Smooth muscle cell (in vitro differentiated cells): ENCODE data around the gene OLFM1. TPM values are rescaled to one million over a fixed set of nuclear protein-coding genes. Genes with fewer than 3 reads are reported as not detected.
"Not testable (repeated sequence)": the region's sequence is repeated elsewhere in the genome, so short reads cannot be mapped to it uniquely, and the experiment has no call there.

Experiments
- DNase-seq: peaks from one replicate; lab custom pipeline; 2025; ENCODE audit not compliant: unreplicated experiment; lab: John Stamatoyannopoulos, UW
- H2AFZ ChIP-seq: fragments of 200-600 bp; sonication (generic); 2 replicates; pipeline ENCODE4 v1.6.0; 2016; ENCODE audit warnings: antibody characterized with exemption, low read depth, mild to moderate bottlenecking
- H3F3A ChIP-seq: fragments of 200-600 bp; sonication (generic); 2 replicates; pipeline ENCODE4 v1.6.0; 2017; ENCODE audit warnings: antibody characterized with exemption, low read depth
- H3K27ac ChIP-seq: fragments of 200-600 bp; sonication (generic); 2 replicates; pipeline ENCODE4 v1.5.1; 2016; ENCODE audit warnings: low read depth, mild to moderate bottlenecking
- H3K27me3 ChIP-seq: fragments of 200-600 bp; sonication (generic); 2 replicates; pipeline ENCODE4 v1.6.1; 2016; ENCODE audit warnings: low read depth, mild to moderate bottlenecking
- H3K36me3 ChIP-seq: fragments of 200-600 bp; sonication (generic); 2 replicates; pipeline ENCODE4 v1.5.1; 2016; ENCODE audit warnings: low read depth
- H3K4me1 ChIP-seq: fragments of 200-600 bp; sonication (generic); 2 replicates; pipeline ENCODE4 v1.5.1; 2016; ENCODE audit warnings: low read depth
- H3K4me2 ChIP-seq: fragments of 200-600 bp; sonication (generic); 2 replicates; pipeline ENCODE4 v1.6.0; 2016; ENCODE audit warnings: mild to moderate bottlenecking
- H3K4me3 ChIP-seq: fragments of 200-600 bp; sonication (generic); 2 replicates; pipeline ENCODE4 v1.5.1; 2016; ENCODE audit warnings: mild to moderate bottlenecking
- H3K79me2 ChIP-seq: fragments of 200-600 bp; sonication (generic); 2 replicates; pipeline ENCODE4 v1.6.0; 2016; ENCODE audit warnings: low read depth, mild to moderate bottlenecking
- H3K9ac ChIP-seq: fragments of 200-600 bp; sonication (generic); 2 replicates; pipeline ENCODE4 v1.6.0; 2016; ENCODE audit warnings: low read depth
- H3K9me3 ChIP-seq: fragments of 200-600 bp; sonication (generic); replicated peaks from 2 replicates; pipeline ENCODE4 v1.5.1; 2016; ENCODE audit warnings: low read depth
- H4K20me1 ChIP-seq: fragments of 200-600 bp; sonication (generic); 2 replicates; pipeline ENCODE4 v1.6.0; 2016; ENCODE audit warnings: low read depth
- WGBS: methylation state at CpG from one replicate; pipeline ENCODE4 v1.1.7; 2016; ENCODE audit warnings: low lambda C conversion rate; 5-methylcytosine and 5-hydroxymethylcytosine counted together
- polyA plus RNA-seq: library from polyadenylated mRNA; unstranded; fragments of >200 nt; fragmentation: Nextera tagmentation; extraction: Ambion mirVana; gene quantifications from 2 replicates; pipeline ENCODE4 v1.2.1, GENCODE V29; 2016
- total RNA-seq: library from RNA; depleted of rRNA; stranded (reverse); fragments of >200 nt; gene quantifications from 2 replicates; pipeline ENCODE4 v1.2.3, GENCODE V29; 2014
- TF ChIP-seq, protein P1 (sequence below): fragments of 200-600 bp; sonication (generic); IDR thresholded peaks from 2 replicates; pipeline ENCODE4 v1.5.1; 2017; ENCODE audit warnings: borderline replicate concordance, mild to moderate bottlenecking, antibody characterized with exemption; ENCODE audit not compliant: insufficient read depth, poor library complexity, severe bottlenecking

OLFM1 gene
- total and polyA plus RNA-seq, 2 experiments from 2014 or later, result 4.5 to 11.0 TPM

DNA sequence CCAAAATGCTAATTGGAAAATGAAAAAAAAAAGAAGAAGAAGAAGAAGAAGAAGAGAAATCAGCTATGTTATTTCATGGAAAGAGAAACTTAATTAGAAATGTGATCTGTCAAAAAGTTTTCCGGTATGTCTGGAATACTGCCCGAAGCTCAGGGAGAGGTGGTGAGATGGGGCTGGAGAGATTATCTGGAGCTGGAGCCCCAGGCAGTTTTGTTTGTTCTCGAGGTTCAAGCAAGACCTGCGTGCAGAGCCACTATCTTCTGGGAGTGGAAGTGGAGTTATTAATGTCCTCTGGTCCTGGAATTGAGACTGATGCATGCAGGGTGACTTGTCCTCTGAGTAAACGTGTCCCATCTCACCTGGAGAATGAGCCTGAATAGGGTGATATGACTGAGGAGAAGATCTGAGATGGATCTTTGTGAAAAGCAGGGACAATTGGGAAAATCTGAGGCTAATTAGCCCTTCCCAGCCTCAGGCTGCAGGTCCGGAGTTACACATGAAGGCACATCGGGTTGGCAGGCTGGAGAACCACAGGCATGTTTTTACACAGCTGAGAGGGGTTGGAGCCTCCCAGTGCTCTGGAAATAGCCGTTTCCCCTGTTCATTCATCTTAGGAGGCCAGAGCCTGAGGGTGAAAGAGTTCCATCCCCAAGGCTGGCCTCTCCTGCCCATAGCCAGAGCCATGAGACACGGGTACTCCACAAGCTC is 70.5 kb downstream of the OLFM1 start:
- H4K20me1 ChIP-seq, result no peaks in the 10 kb centered on the region
- no peak for DNase-seq
- H3K27me3 ChIP-seq, result no peaks in the 10 kb centered on the region
- no peak overlapping the region for H3K27ac ChIP-seq
- no peaks in the 10 kb centered on the region for H3K79me2 ChIP-seq
- no peak overlapping the region for H3K4me2 ChIP-seq
- no peaks in the 10 kb centered on the region for H3F3A ChIP-seq
- no peak overlapping the region for H3K9ac ChIP-seq
- TF ChIP-seq, protein P1, sequence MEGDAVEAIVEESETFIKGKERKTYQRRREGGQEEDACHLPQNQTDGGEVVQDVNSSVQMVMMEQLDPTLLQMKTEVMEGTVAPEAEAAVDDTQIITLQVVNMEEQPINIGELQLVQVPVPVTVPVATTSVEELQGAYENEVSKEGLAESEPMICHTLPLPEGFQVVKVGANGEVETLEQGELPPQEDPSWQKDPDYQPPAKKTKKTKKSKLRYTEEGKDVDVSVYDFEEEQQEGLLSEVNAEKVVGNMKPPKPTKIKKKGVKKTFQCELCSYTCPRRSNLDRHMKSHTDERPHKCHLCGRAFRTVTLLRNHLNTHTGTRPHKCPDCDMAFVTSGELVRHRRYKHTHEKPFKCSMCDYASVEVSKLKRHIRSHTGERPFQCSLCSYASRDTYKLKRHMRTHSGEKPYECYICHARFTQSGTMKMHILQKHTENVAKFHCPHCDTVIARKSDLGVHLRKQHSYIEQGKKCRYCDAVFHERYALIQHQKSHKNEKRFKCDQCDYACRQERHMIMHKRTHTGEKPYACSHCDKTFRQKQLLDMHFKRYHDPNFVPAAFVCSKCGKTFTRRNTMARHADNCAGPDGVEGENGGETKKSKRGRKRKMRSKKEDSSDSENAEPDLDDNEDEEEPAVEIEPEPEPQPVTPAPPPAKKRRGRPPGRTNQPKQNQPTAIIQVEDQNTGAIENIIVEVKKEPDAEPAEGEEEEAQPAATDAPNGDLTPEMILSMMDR, result no peak
- no peaks in the 10 kb centered on the region for H3K36me3 ChIP-seq
- 84% methylated on average over 9 of the region's 9 CpGs for WGBS
- no peaks in the 10 kb centered on the region for H3K9me3 ChIP-seq
- H3K4me3 ChIP-seq, result no peak overlapping the region
- H2AFZ ChIP-seq, result no peak overlapping the region
- H3K4me1 ChIP-seq, result no peaks in the 10 kb centered on the region

DNA sequence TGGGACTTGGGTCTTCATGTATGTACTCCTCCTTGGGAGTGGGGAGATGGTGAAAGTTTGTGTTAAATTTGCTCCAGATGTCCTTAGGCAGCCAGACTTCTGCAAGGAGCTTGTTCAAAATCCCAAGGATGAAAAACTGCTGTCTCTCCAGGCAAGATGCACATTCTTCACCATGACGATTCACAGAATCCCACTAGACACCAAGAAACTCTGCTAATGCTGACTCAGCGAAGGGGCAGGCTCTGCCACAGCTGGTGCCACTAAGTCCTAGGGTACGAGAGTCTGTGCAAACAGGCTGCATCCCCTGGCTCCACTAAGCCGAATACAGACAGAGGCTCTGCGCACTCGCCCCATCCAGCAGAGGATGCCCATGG is 71.1 kb downstream of the OLFM1 start:
- H3K27ac ChIP-seq, result no peak overlapping the region
- no peaks in the 10 kb centered on the region for H3K27me3 ChIP-seq
- H3K9ac ChIP-seq, result no peak overlapping the region
- no peak overlapping the region for H2AFZ ChIP-seq
- no peak overlapping the region for H3K4me3 ChIP-seq
- no peaks in the 10 kb centered on the region for H3K36me3 ChIP-seq
- H3K79me2 ChIP-seq, result no peaks in the 10 kb centered on the region
- no peak overlapping the region for H3K4me2 ChIP-seq
- WGBS, result 87% methylated on average over 6 of the region's 6 CpGs
- no peaks in the 10 kb centered on the region for H3F3A ChIP-seq
- no peak for DNase-seq
- TF ChIP-seq, protein P1, result no peak
- H3K4me1 ChIP-seq, result no peaks in the 10 kb centered on the region
- H4K20me1 ChIP-seq, result no peaks in the 10 kb centered on the region
- H3K9me3 ChIP-seq, result no peaks in the 10 kb centered on the region

DNA sequence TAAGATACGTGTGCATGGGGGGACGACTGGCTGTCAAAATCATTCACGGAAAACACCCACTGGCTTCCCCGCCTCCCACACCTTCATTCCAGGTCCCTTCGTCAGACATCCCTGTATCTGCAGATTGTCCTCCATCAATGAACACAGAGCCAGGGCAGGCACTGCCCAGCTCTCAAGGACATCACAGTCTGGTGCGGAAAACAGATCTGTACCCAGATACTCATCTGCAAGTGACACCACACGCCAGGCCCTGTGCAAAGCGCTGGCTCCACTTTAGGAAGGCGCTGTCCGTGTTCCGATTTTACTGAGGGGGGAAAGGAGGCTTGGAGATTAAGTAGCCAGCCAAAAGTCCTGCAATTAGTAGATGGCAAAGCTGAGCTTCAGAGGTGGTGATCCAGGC is 72.3 kb downstream of the OLFM1 start:
- no peaks in the 10 kb centered on the region for H3K9me3 ChIP-seq
- no peaks in the 10 kb centered on the region for H4K20me1 ChIP-seq
- 86% methylated on average over 11 of the region's 11 CpGs for whole genome bisulfite sequencing
- no peak overlapping the region for H3K9ac ChIP-seq
- no peaks in the 10 kb centered on the region for H3F3A ChIP-seq
- H3K27me3 ChIP-seq, result no peaks in the 10 kb centered on the region
- H3K4me3 ChIP-seq, result no peak overlapping the region
- H3K4me1 ChIP-seq, result no peaks in the 10 kb centered on the region
- no peak overlapping the region for H2AFZ ChIP-seq
- DNase-seq, result no peak
- no peaks in the 10 kb centered on the region for H3K79me2 ChIP-seq
- TF ChIP-seq, protein P1, result no peak
- H3K36me3 ChIP-seq, result no peaks in the 10 kb centered on the region
- H3K4me2 ChIP-seq, result no peak overlapping the region
- no peak overlapping the region for H3K27ac ChIP-seq

DNA sequence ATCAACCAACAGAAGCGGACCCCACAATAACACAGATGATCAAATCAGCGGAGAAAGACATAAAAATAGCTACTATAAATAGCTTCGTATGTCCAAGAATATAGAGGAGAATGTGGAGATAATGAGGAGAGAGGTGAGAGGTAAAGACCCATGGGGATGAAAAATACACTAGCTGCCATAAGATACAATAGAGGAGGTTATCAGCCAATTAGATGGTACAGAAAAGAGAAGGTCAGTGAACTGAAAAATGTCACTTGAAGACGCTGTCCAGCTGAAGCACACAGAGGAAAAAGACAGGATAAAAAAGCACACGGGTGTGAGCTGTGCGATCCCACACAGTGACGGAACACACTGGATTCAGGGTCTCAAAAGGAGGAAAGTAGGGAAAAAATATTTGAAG is 73.4 kb downstream of the OLFM1 start:
- H3K27ac ChIP-seq, result no peak overlapping the region
- TF ChIP-seq, protein P1, result no peak
- H4K20me1 ChIP-seq, result no peaks in the 10 kb centered on the region
- H3F3A ChIP-seq, result no peaks in the 10 kb centered on the region
- H3K27me3 ChIP-seq, result no peaks in the 10 kb centered on the region
- WGBS, result 92% methylated on average over 7 of the region's 7 CpGs
- no peaks in the 10 kb centered on the region for H3K36me3 ChIP-seq
- H3K4me1 ChIP-seq, result no peaks in the 10 kb centered on the region
- H3K79me2 ChIP-seq, result no peaks in the 10 kb centered on the region
- no peak overlapping the region for H2AFZ ChIP-seq
- no peak overlapping the region for H3K4me2 ChIP-seq
- H3K4me3 ChIP-seq, result no peak overlapping the region
- H3K9me3 ChIP-seq, result no peaks in the 10 kb centered on the region
- no peak for DNase-seq
- H3K9ac ChIP-seq, result no peak overlapping the region

DNA sequence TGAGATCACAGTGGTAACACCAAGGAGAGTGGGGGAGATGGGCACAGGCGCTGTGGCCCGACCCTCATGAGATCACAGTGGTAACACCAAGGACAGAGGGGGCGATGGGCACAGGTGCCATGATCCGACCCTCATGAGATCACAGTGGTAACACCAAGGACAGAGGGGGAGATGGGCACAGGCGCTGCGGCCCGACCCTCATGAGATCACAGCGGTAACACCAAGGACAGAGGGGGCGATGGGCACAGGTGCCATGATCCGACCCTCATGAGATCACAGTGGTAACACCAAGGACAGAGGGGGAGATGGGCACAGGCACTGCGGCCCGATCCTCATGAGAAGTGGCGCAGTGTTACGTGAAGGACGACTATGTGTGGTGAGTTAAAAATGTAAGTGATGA is 75.1 kb downstream of the OLFM1 start:
- H3K4me2 ChIP-seq, H3K79me2 ChIP-seq, H4K20me1 ChIP-seq, H3K27ac ChIP-seq, H3K4me1 ChIP-seq, H3F3A ChIP-seq, H3K27me3 ChIP-seq, H2AFZ ChIP-seq, H3K4me3 ChIP-seq, H3K9me3 ChIP-seq, DNase-seq, H3K9ac ChIP-seq, H3K36me3 ChIP-seq: not testable (repeated sequence)
- WGBS, result 95% methylated on average over 15 of the region's 15 CpGs
